DLD1 (cell line): ENCODE data around the gene ZBTB43.

Experiments
- in situ Hi-C: cut with HindIII; loops from 2 replicates; pipeline ENCODE4 v1.10.0; 2017; ENCODE audit warnings: low sequenced_read_pairs

ZBTB43 gene

GRCh38 chr9:126853667-126854066 is 48.8 kb downstream of the ZBTB43 start:
- in situ Hi-C loops: no loop called here

- in situ Hi-C loops: no loop called here
Measured at GRCh38 chr9:126854734-126855133, 49.9 kb downstream of the ZBTB43 start.

- in situ Hi-C loops: no loop called here
Measured at GRCh38 chr9:126856326-126856877, 51.6 kb downstream of the ZBTB43 start.

GRCh38 chr9:126857261-126857960 is 52.6 kb downstream of the ZBTB43 start:
- in situ Hi-C loops: no loop called here

GRCh38 chr9:126859111-126859510 is 54.3 kb downstream of the ZBTB43 start:
- in situ Hi-C loops: no loop called here

GRCh38 chr9:126860077-126860756 is 55.4 kb downstream of the ZBTB43 start, which contains the start of gene ZBTB34:
TSS of gene ZBTB34 (plus strand) at chr9:126860639. CDS start at chr9:126879400, 18,761 bp downstream.
- in situ Hi-C loops: no loop called here

- in situ Hi-C loops: no loop called here
Measured at GRCh38 chr9:126860757-126861466, 56.1 kb downstream of the ZBTB43 start.

GRCh38 chr9:126861707-126862103 is 56.9 kb downstream of the ZBTB43 start:
- in situ Hi-C loops: no loop called here

- in situ Hi-C loops: no loop called here
Measured at GRCh38 chr9:126862104-126862761, 57.4 kb downstream of the ZBTB43 start.

GRCh38 chr9:126864771-126865170 is 59.9 kb downstream of the ZBTB43 start:
- in situ Hi-C loops: no loop called here

GRCh38 chr9:126869368-126869767 is 64.5 kb downstream of the ZBTB43 start:
- in situ Hi-C loops: no loop called here

GRCh38 chr9:126872516-126872915 is 67.7 kb downstream of the ZBTB43 start:
- in situ Hi-C loops: no loop called here

GRCh38 chr9:126874546-126875314 is 69.9 kb downstream of the ZBTB43 start:
- in situ Hi-C loops: no loop called here

GRCh38 chr9:126875756-126876510 is 71.1 kb downstream of the ZBTB43 start:
- in situ Hi-C loops: no loop called here

- in situ Hi-C loops: no loop called here
Measured at GRCh38 chr9:126876531-126876930, 71.7 kb downstream of the ZBTB43 start.

GRCh38 chr9:126877418-126877817 is 72.6 kb downstream of the ZBTB43 start:
- in situ Hi-C loops: no loop called here

GRCh38 chr9:126879288-126879687 is 74.4 kb downstream of the ZBTB43 start:
- in situ Hi-C loops: no loop called here

GRCh38 chr9:126880226-126880946 is 75.5 kb downstream of the ZBTB43 start:
- in situ Hi-C loops: no loop called here

GRCh38 chr9:126880947-126881332 is 76.1 kb downstream of the ZBTB43 start:
- in situ Hi-C loops: no loop called here
